Type B pancreatic cell (in vitro differentiated cells): ENCODE measurements around the gene IFT57. TPM values are rescaled to one million over a fixed set of nuclear protein-coding genes. Genes with fewer than 3 reads are reported as not detected.

Experiments used
- DNase-seq: peaks from one replicate; pipeline ENCODE4 v3.0.0; 2021; ENCODE audit warnings: mixed read lengths; ENCODE audit not compliant: unreplicated experiment; ENCODE audit errors: extremely low spot score
- H3K27ac Mint-ChIP-seq: 2 replicates; pipeline ENCODE4 v1.8.0; 2021; ENCODE audit warnings: mild to moderate bottlenecking, mixed read lengths
- H3K27me3 Mint-ChIP-seq: 2 replicates; pipeline ENCODE4 v1.8.0; 2021; ENCODE audit warnings: mixed read lengths
- H3K36me3 Mint-ChIP-seq: 2 replicates; pipeline ENCODE4 v1.8.0; 2021; ENCODE audit warnings: mixed read lengths
- H3K4me1 Mint-ChIP-seq: one replicate; pipeline ENCODE4 v1.8.0; 2021; ENCODE audit warnings: mixed read lengths; ENCODE audit not compliant: unreplicated experiment
- H3K4me3 Mint-ChIP-seq: 2 replicates; pipeline ENCODE4 v1.8.0; 2021; ENCODE audit warnings: mild to moderate bottlenecking, mixed read lengths
- H3K9me3 Mint-ChIP-seq: 2 replicates; pipeline ENCODE4 v1.8.0; 2021; ENCODE audit warnings: mixed read lengths
- CTCF ChIP-seq: fragments of 200-600 bp; sonication (generic); conservative IDR thresholded peaks from 2 replicates; pipeline ENCODE4 v1.5.0; 2021; ENCODE audit warnings: antibody characterized with exemption, mild to moderate bottlenecking
- total RNA-seq: library from RNA; stranded (reverse); gene quantifications from 2 replicates; pipeline ENCODE4 v1.2.1, GENCODE V29; 2021; ENCODE audit warnings: low replicate concordance

The IFT57 gene
- total RNA-seq, 1 donor from 2014 or later: 95.7 TPM

DNA sequence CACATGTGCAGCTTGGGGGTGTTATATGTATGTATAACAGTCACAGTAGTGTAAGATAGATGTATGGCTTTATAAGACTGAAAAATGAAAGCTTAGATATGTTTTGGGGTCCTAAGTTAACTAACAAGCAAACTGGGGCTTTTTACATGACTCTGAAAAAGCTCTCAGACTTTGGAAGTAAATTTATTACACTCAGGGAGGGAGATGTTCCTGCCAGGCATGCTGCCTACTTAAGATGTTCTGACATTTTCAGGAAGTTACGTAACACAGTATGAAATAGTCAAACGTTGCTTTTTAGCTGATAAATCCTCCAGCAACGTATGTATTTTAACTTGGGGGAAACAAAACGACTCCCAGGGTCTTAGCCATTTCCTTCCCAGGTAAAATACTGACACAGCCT is 1.7 kb upstream of the IFT57 start:
- Mint-ChIP-seq H3K4me3 (peak overlapping the region; percentile 99), H3K4me1 (peaks cover 40% of the 10 kb centered on the region), H3K36me3 (no peaks in the 10 kb centered on the region), H3K9me3 (no peaks in the 10 kb centered on the region), H3K27me3 (peaks cover 4% of the 10 kb centered on the region), H3K27ac (peak overlapping the region; percentile 98)
- no peak for TF ChIP-seq CTCF
- no peak for DNase-seq

- peak overlapping the region; percentile 99 for H3K4me3 Mint-ChIP-seq
- no peak for TF ChIP-seq CTCF
- peak overlapping the region; percentile 98 for H3K27ac Mint-ChIP-seq
- no peak for DNase-seq
- H3K9me3 Mint-ChIP-seq: no peaks in the 10 kb centered on the region
- no peaks in the 10 kb centered on the region for H3K27me3 Mint-ChIP-seq
- no peaks in the 10 kb centered on the region for H3K36me3 Mint-ChIP-seq
- H3K4me1 Mint-ChIP-seq: peaks cover 36% of the 10 kb centered on the region
Measured at GRCh38 chr3:108222853-108223565, 785 bp upstream of the IFT57 start.

- H3K36me3 Mint-ChIP-seq: peaks cover 8% of the 10 kb centered on the region
- H3K9me3 Mint-ChIP-seq: no peaks in the 10 kb centered on the region
- no peaks in the 10 kb centered on the region for H3K27me3 Mint-ChIP-seq
- H3K4me3 Mint-ChIP-seq: peak overlapping the region; percentile 99
- peaks cover 36% of the 10 kb centered on the region for H3K4me1 Mint-ChIP-seq
- DNase-seq: no peak
- TF ChIP-seq CTCF: no peak
- peak overlapping the region; percentile 98 for H3K27ac Mint-ChIP-seq
Measured at GRCh38 chr3:108221393-108221792, 831 bp downstream of the IFT57 start.

DNA sequence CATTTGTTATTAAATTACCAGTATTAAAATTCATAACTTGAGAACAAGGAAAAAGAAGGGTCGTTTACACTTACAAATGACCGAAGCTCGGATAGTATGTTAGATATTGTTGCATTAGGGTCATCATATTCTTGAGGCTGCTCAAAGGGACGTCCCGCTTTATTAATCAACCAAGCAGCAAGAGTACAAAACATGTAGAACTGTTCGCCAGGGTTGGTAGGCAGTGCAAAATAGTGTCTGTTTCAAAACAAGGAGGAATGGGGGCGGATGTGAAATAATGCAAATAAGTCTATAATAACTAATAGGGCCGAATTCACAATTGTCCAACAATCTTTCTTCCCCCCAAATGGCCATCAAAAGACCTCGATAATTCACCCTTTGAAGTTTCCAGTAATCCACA is 2.9 kb downstream of the IFT57 start:
- H3K4me1 Mint-ChIP-seq: peaks cover 32% of the 10 kb centered on the region
- DNase-seq: no peak
- H3K4me3 Mint-ChIP-seq: peak overlapping the region; percentile 99
- H3K36me3 Mint-ChIP-seq: peaks cover 19% of the 10 kb centered on the region
- H3K9me3 Mint-ChIP-seq: no peaks in the 10 kb centered on the region
- no peak overlapping the region for H3K27ac Mint-ChIP-seq
- TF ChIP-seq CTCF: no peak
- no peaks in the 10 kb centered on the region for H3K27me3 Mint-ChIP-seq

- Mint-ChIP-seq H3K4me3 (no peak overlapping the region), H3K9me3 (no peaks in the 10 kb centered on the region), H3K36me3 (peaks cover 23% of the 10 kb centered on the region), H3K27ac (no peak overlapping the region), H3K4me1 (peaks cover 26% of the 10 kb centered on the region), H3K27me3 (no peaks in the 10 kb centered on the region)
- TF ChIP-seq CTCF: no peak
- DNase-seq: no peak
Measured at GRCh38 chr3:108218811-108219210, 3.4 kb downstream of the IFT57 start.

GRCh38 chr3:108215871-108216270 is 6.4 kb downstream of the IFT57 start:
- peaks cover 42% of the 10 kb centered on the region for H3K36me3 Mint-ChIP-seq
- peaks cover 17% of the 10 kb centered on the region for H3K4me1 Mint-ChIP-seq
- no peak for DNase-seq
- no peak for TF ChIP-seq CTCF
- no peak overlapping the region for H3K4me3 Mint-ChIP-seq
- no peak overlapping the region for H3K27ac Mint-ChIP-seq
- no peaks in the 10 kb centered on the region for H3K27me3 Mint-ChIP-seq
- H3K9me3 Mint-ChIP-seq: no peaks in the 10 kb centered on the region
